Neural progenitor cell (in vitro differentiated cells): ENCODE results near the gene GARIN5A. TPM values are rescaled to one million over a fixed set of nuclear protein-coding genes. Genes with fewer than 3 reads are reported as not detected.

ENCODE experiments used
- DNase-seq: peaks from one replicate; pipeline ENCODE4 v3.0.0-alpha.2; 2016; ENCODE audit warnings: low spot score
- H2AFZ ChIP-seq: fragments of 200-600 bp; sonication (generic); replicated peaks from 2 replicates; pipeline ENCODE4 v1.6.1; 2016; ENCODE audit warnings: antibody characterized with exemption
- H3F3A ChIP-seq: fragments of 200-600 bp; sonication (generic); 2 replicates; pipeline ENCODE4 v1.6.1; 2016; ENCODE audit warnings: antibody characterized with exemption, low read depth
- H3K27ac ChIP-seq: fragments of 200-600 bp; sonication (generic); 2 replicates; pipeline ENCODE4 v1.5.1; 2016; ENCODE audit warnings: mild to moderate bottlenecking
- H3K27me3 ChIP-seq: fragments of 200-600 bp; sonication (generic); 2 replicates; pipeline ENCODE4 v1.6.1; 2016; ENCODE audit warnings: mild to moderate bottlenecking, moderate library complexity
- H3K36me3 ChIP-seq: fragments of 200-600 bp; sonication (generic); 2 replicates; pipeline ENCODE4 v1.5.1; 2016
- H3K4me1 ChIP-seq: fragments of 200-600 bp; sonication (generic); 2 replicates; pipeline ENCODE4 v1.6.1; 2016; ENCODE audit warnings: mixed run types
- H3K4me2 ChIP-seq: fragments of 200-600 bp; sonication (generic); 2 replicates; pipeline ENCODE4 v1.6.1; 2016
- H3K4me3 ChIP-seq: fragments of 200-600 bp; sonication (generic); 2 replicates; pipeline ENCODE4 v1.5.1; 2016
- H3K79me2 ChIP-seq: fragments of 200-600 bp; sonication (generic); 2 replicates; pipeline ENCODE4 v1.6.1; 2016; ENCODE audit warnings: low read depth
- H3K9ac ChIP-seq: fragments of 200-600 bp; sonication (generic); 2 replicates; pipeline ENCODE4 v1.6.1; 2016
- H3K9me3 ChIP-seq: fragments of 200-600 bp; sonication (generic); 2 replicates; pipeline ENCODE4 v1.5.1; 2016; ENCODE audit warnings: low read depth
- H4K20me1 ChIP-seq: fragments of 200-600 bp; sonication (generic); 2 replicates; pipeline ENCODE4 v1.6.1; 2016; ENCODE audit warnings: low read depth
- H3K27ac Mint-ChIP-seq: 3 replicates; pipeline ENCODE4 v1.8.0; 2021; ENCODE audit warnings: mixed read lengths
- H3K27me3 Mint-ChIP-seq: 2 replicates; pipeline ENCODE4 v1.8.0; 2022; ENCODE audit warnings: low read depth, mild to moderate bottlenecking, inconsistent platforms, moderate library complexity, mixed read lengths; ENCODE audit not compliant: insufficient read depth
- H3K36me3 Mint-ChIP-seq: 3 replicates; pipeline ENCODE4 v1.8.0; 2021; ENCODE audit warnings: mixed read lengths
- H3K4me1 Mint-ChIP-seq: 3 replicates; pipeline ENCODE4 v1.8.0; 2021; ENCODE audit warnings: mixed read lengths
- H3K4me3 Mint-ChIP-seq: 3 replicates; pipeline ENCODE4 v1.8.0; 2021; ENCODE audit warnings: mild to moderate bottlenecking, moderate library complexity, mixed read lengths
- H3K9me3 Mint-ChIP-seq: 3 replicates; pipeline ENCODE4 v1.8.0; 2020; ENCODE audit warnings: mixed read lengths
- CTCF ChIP-seq: fragments of 200-600 bp; sonication (generic); IDR thresholded peaks from 2 replicates; pipeline ENCODE4 v1.5.1; 2017; ENCODE audit warnings: antibody characterized with exemption, mild to moderate bottlenecking
- EZH2 ChIP-seq: fragments of 200-600 bp; sonication (generic); IDR thresholded peaks from 2 replicates; pipeline ENCODE4 v1.6.1; 2017; ENCODE audit warnings: antibody characterized with exemption, mild to moderate bottlenecking, moderate library complexity
- EZH2phosphoT487 ChIP-seq: fragments of 200-600 bp; sonication (generic); IDR thresholded peaks from 2 replicates; pipeline ENCODE4 v1.6.1; 2017; ENCODE audit warnings: antibody characterized with exemption
- total RNA-seq: library from RNA; depleted of rRNA; stranded (reverse); fragments of >200 nt; gene quantifications from 2 replicates; pipeline ENCODE4 v1.2.3, GENCODE V29; 2015; ENCODE audit warnings: low replicate concordance

Gene GARIN5A
- 5.6 and 8.4 TPM in 2 replicates for total RNA-seq

GRCh38 chr19:50476224-50476906, at the start of gene GARIN5A, which contains the start of gene EMC10:
GARIN5A (minus strand) TSS chr19:50476848; CDS start chr19:50476388, 460 bp downstream.
EMC10 (plus strand) TSS chr19:50476507; CDS start chr19:50476545, 38 bp downstream.
- peaks cover 32% of the 10 kb centered on the region for H3K79me2 ChIP-seq
- H3K27me3 Mint-ChIP-seq, result peaks cover 13% of the 10 kb centered on the region
- no peak for TF ChIP-seq CTCF
- TF ChIP-seq EZH2phosphoT487, result no peak
- TF ChIP-seq EZH2, result no peak

DNA sequence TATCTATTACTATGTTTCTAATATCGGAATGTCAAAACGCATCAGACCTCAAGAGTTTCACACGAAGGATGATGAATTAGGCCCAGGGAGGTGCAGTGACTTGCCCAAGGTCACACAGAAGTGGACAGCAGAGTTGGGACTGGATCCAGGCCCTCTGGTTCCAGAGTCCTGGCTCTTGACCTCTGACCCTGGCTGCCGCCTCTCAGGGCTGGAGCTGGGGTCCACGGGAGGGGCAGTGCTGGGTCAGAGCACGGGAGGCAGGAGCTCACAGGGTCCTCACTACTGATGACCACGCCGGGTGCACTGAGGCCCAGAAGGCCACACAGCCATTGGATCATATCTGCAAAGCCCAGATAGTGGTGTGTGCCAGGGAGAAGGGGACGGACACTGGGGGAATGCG, 46.2 kb upstream of the GARIN5A start:
- Mint-ChIP-seq H3K27ac (no peak overlapping the region), H3K4me3 (no peak overlapping the region), H3K27me3 (peaks cover 4% of the 10 kb centered on the region), H3K9me3 (no peaks in the 10 kb centered on the region), H3K36me3 (peaks cover 22% of the 10 kb centered on the region), H3K4me1 (peaks cover 4% of the 10 kb centered on the region)
- Histone ChIP-seq H3K36me3 (no peaks in the 10 kb centered on the region), H3K27me3 (no peaks in the 10 kb centered on the region), H4K20me1 (peaks cover 8% of the 10 kb centered on the region), H3K9me3 (no peaks in the 10 kb centered on the region), H3K4me2 (no peak overlapping the region), H3K4me3 (no peak overlapping the region), H3F3A (peaks cover 4% of the 10 kb centered on the region), H3K79me2 (no peaks in the 10 kb centered on the region), H3K4me1 (no peaks in the 10 kb centered on the region), H3K27ac (no peak overlapping the region), H3K9ac (no peak overlapping the region), H2AFZ (no peak overlapping the region)
- no peak for DNase-seq
- TF ChIP-seq EZH2phosphoT487 (no peak), CTCF (no peak), EZH2 (no peak)

More at GRCh38 chr19:50476224-50476906, at the start of gene GARIN5A, which contains the start of gene EMC10:
- H3K36me3 ChIP-seq, result no peaks in the 10 kb centered on the region
- peak within 1 kb of the TSS; percentile 68 for H3K9ac ChIP-seq
- H3K4me3 Mint-ChIP-seq, result peak within 1 kb of the TSS; percentile 98
- H3K4me2 ChIP-seq, result peak within 1 kb of the TSS; percentile 84
- H3K27me3 ChIP-seq, result no peaks in the 10 kb centered on the region
- no peaks in the 10 kb centered on the region for H3K9me3 ChIP-seq
- peaks cover 16% of the 10 kb centered on the region for H3K36me3 Mint-ChIP-seq
- H3K9me3 Mint-ChIP-seq, result peaks cover 19% of the 10 kb centered on the region
- H3K4me3 ChIP-seq, result peak within 1 kb of the TSS; percentile 69
- peak within 1 kb of the TSS; percentile 80 for H3K27ac ChIP-seq
- peaks cover 14% of the 10 kb centered on the region for H4K20me1 ChIP-seq
- peaks cover 31% of the 10 kb centered on the region for H3F3A ChIP-seq
- peaks cover 4% of the 10 kb centered on the region for H3K4me1 ChIP-seq
- peak within 1 kb of the TSS; percentile 89 for H3K27ac Mint-ChIP-seq
- peaks cover 12% of the 10 kb centered on the region for H3K4me1 Mint-ChIP-seq
- DNase-seq, result peak; percentile 96
- peak within 1 kb of the TSS; percentile 71 for H2AFZ ChIP-seq

GRCh38 chr19:50520822-50521465, 44.3 kb upstream of the GARIN5A start:
- Mint-ChIP-seq H3K27ac (no peak overlapping the region), H3K4me3 (no peak overlapping the region), H3K27me3 (peaks cover 5% of the 10 kb centered on the region), H3K4me1 (peaks cover under 1% of the 10 kb centered on the region), H3K9me3 (no peaks in the 10 kb centered on the region), H3K36me3 (peaks cover 18% of the 10 kb centered on the region)
- Histone ChIP-seq H2AFZ (no peak overlapping the region), H3K4me1 (no peaks in the 10 kb centered on the region), H3K4me2 (no peak overlapping the region), H3K27me3 (no peaks in the 10 kb centered on the region), H3K4me3 (no peak overlapping the region), H3K9me3 (no peaks in the 10 kb centered on the region), H4K20me1 (peaks cover 4% of the 10 kb centered on the region), H3K9ac (no peak overlapping the region), H3K36me3 (no peaks in the 10 kb centered on the region), H3K27ac (no peak overlapping the region), H3F3A (no peaks in the 10 kb centered on the region), H3K79me2 (no peaks in the 10 kb centered on the region)
- TF ChIP-seq EZH2phosphoT487 (no peak), CTCF (no peak), EZH2 (no peak)
- DNase-seq, result no peak
